Trophoblast cell (in vitro differentiated cells and primary cell): ENCODE measurements around the gene NCK2.

Experiments
- DNase-seq, 2 donors: peaks; one replicate each; pipeline ENCODE4 v3.0.0-alpha.2; 2016
- H2AFZ ChIP-seq: 2 replicates; pipeline ENCODE4 v1.6.1; 2013; ENCODE audit warnings: low read length, moderate library complexity, mild to moderate bottlenecking; ENCODE audit not compliant: insufficient read depth, poor library complexity
- H2AK5ac ChIP-seq: 2 replicates; pipeline ENCODE4 v1.6.1; 2013; ENCODE audit warnings: mild to moderate bottlenecking, low read length
- H2BK120ac ChIP-seq: 2 replicates; pipeline ENCODE4 v1.6.1; 2013; ENCODE audit warnings: low read length, mild to moderate bottlenecking, moderate library complexity; ENCODE audit not compliant: insufficient read depth, poor library complexity
- H2BK12ac ChIP-seq: 2 replicates; pipeline ENCODE4 v1.6.1; 2013; ENCODE audit warnings: mild to moderate bottlenecking, low read length, moderate library complexity
- H2BK5ac ChIP-seq: 2 replicates; pipeline ENCODE4 v1.6.1; 2013; ENCODE audit warnings: low read length, low read depth, moderate library complexity, mild to moderate bottlenecking; ENCODE audit not compliant: poor library complexity
- H3K14ac ChIP-seq: 2 replicates; pipeline ENCODE4 v1.6.1; 2013; ENCODE audit warnings: mild to moderate bottlenecking, low read length
- H3K18ac ChIP-seq: 2 replicates; pipeline ENCODE4 v1.6.1; 2013; ENCODE audit warnings: mild to moderate bottlenecking, low read length
- H3K23ac ChIP-seq: 2 replicates; pipeline ENCODE4 v1.6.1; 2013; ENCODE audit warnings: low read length
- H3K27ac ChIP-seq: 2 replicates; pipeline ENCODE4 v1.5.1; 2013; ENCODE audit warnings: low read depth, mild to moderate bottlenecking, inconsistent platforms, low read length, moderate library complexity
- H3K27me3 ChIP-seq: 2 replicates; pipeline ENCODE4 v1.6.1; 2013; ENCODE audit warnings: inconsistent platforms, mild to moderate bottlenecking, low read length, moderate library complexity; ENCODE audit not compliant: insufficient read depth
- H3K36me3 ChIP-seq, 2 experiments: 1 replicate in 1 of 2; 2 replicates in 1 of 2; pipeline ENCODE4 v1.6.1; 2013; ENCODE audit warnings: low read length in 2 of 2, mild to moderate bottlenecking in 2 of 2, moderate library complexity in 1 of 2; ENCODE audit not compliant: insufficient read depth in 2 of 2, control insufficient read depth in 1 of 2
- H3K4ac ChIP-seq: 2 replicates; pipeline ENCODE4 v1.6.1; 2013; ENCODE audit warnings: low read depth, mild to moderate bottlenecking, low read length, moderate library complexity
- H3K4me1 ChIP-seq, 2 experiments: 1 replicate in 1 of 2; 2 replicates in 1 of 2; pipeline ENCODE4 v1.6.1; 2013; ENCODE audit warnings: low read length in 2 of 2, mild to moderate bottlenecking in 2 of 2, moderate library complexity in 1 of 2; ENCODE audit not compliant: insufficient read depth in 2 of 2, control insufficient read depth in 1 of 2
- H3K4me2 ChIP-seq: 2 replicates; pipeline ENCODE4 v1.6.1; 2013; ENCODE audit warnings: inconsistent platforms, mild to moderate bottlenecking, low read length, moderate library complexity
- H3K4me3 ChIP-seq: 2 replicates; pipeline ENCODE4 v1.5.1; 2013; ENCODE audit warnings: mild to moderate bottlenecking, low read depth, low read length, inconsistent platforms
- H3K79me1 ChIP-seq: one replicate; pipeline ENCODE4 v1.6.1; 2013; ENCODE audit warnings: low read length
- H3K79me2 ChIP-seq: 2 replicates; pipeline ENCODE4 v1.6.1; 2013; ENCODE audit warnings: low read length, mild to moderate bottlenecking; ENCODE audit not compliant: control insufficient read depth, insufficient read depth, poor library complexity
- H3K9ac ChIP-seq: 2 replicates; pipeline ENCODE4 v1.6.1; 2013; ENCODE audit warnings: mild to moderate bottlenecking, low read length
- H3K9me3 ChIP-seq: 2 replicates; pipeline ENCODE4 v1.6.1; 2013; ENCODE audit warnings: low read depth, mild to moderate bottlenecking, control low read depth, inconsistent platforms, low read length; ENCODE audit not compliant: insufficient read depth
- H4K12ac ChIP-seq: 2 replicates; pipeline ENCODE4 v1.6.1; 2013; ENCODE audit warnings: low read depth, mild to moderate bottlenecking, low read length, moderate library complexity
- H4K8ac ChIP-seq: 2 replicates; pipeline ENCODE4 v1.6.1; 2013; ENCODE audit warnings: low read depth, mild to moderate bottlenecking, low read length, moderate library complexity
- H4K91ac ChIP-seq: one replicate; pipeline ENCODE4 v1.6.1; 2013; ENCODE audit warnings: low read depth, mild to moderate bottlenecking, low read length, moderate library complexity
- WGBS: extraction: QIAGEN DNeasy Blood & Tissue Kit; methylation state at CpG from one replicate; pipeline ENCODE4 v1.1.7; 2013; ENCODE audit warnings: missing lambda C conversion rate; ENCODE audit not compliant: insufficient read length, insufficient coverage; ENCODE audit errors: extremely low coverage; 5-methylcytosine and 5-hydroxymethylcytosine counted together

Gene NCK2

GRCh38 chr2:105907184-105907583 is 162.5 kb downstream of the NCK2 start:
- Histone ChIP-seq H3K36me3 (no peaks in the 10 kb centered on the region), H2AFZ (no peak overlapping the region), H3K14ac (no peak overlapping the region), H3K4ac (no peak overlapping the region), H3K4me3 (no peak overlapping the region), H3K79me1 (no peaks in the 10 kb centered on the region), H3K9ac (no peak overlapping the region), H3K27ac (no peak overlapping the region), H3K79me2 (no peaks in the 10 kb centered on the region), H2BK12ac (no peak overlapping the region), H3K9me3 (no peaks in the 10 kb centered on the region), H2AK5ac (no peak overlapping the region), H2BK5ac (no peak overlapping the region), H4K91ac (no peak overlapping the region), H3K18ac (no peak overlapping the region), H4K8ac (no peak overlapping the region), H3K23ac (no peak overlapping the region), H2BK120ac (no peak overlapping the region), H3K4me2 (no peak overlapping the region), H4K12ac (no peak overlapping the region), H3K27me3 (no peaks in the 10 kb centered on the region), H3K4me1 (no peaks in the 10 kb centered on the region)
- no peak for DNase-seq
- no CpG with 5 or more reads among the region's 4 CpGs for WGBS

- Histone ChIP-seq H4K91ac (no peak overlapping the region), H3K14ac (no peak overlapping the region), H2BK12ac (no peak overlapping the region), H3K27me3 (no peaks in the 10 kb centered on the region), H3K27ac (no peak overlapping the region), H3K36me3 (no peaks in the 10 kb centered on the region), H3K4me3 (no peak overlapping the region), H3K4ac (no peak overlapping the region), H2AFZ (no peak overlapping the region), H3K4me2 (no peak overlapping the region), H4K8ac (no peak overlapping the region), H3K9ac (no peak overlapping the region), H3K4me1 (no peaks in the 10 kb centered on the region), H3K79me1 (no peaks in the 10 kb centered on the region), H2BK120ac (no peak overlapping the region), H3K23ac (no peak overlapping the region), H2BK5ac (no peak overlapping the region), H3K9me3 (peaks cover 2% of the 10 kb centered on the region), H2AK5ac (no peak overlapping the region), H3K79me2 (no peaks in the 10 kb centered on the region), H4K12ac (no peak overlapping the region), H3K18ac (no peak overlapping the region)
- no peak for DNase-seq
- no CpG with 5 or more reads among the region's 4 CpGs for WGBS
Observed at GRCh38 chr2:105909215-105909614, 164.5 kb downstream of the NCK2 start.

- H2AK5ac ChIP-seq, result no peak overlapping the region
- H3K23ac ChIP-seq, result no peak overlapping the region
- H3K9me3 ChIP-seq, result peaks cover 2% of the 10 kb centered on the region
- H4K91ac ChIP-seq, result no peak overlapping the region
- H2BK12ac ChIP-seq, result no peak overlapping the region
- no peak overlapping the region for H4K8ac ChIP-seq
- H3K36me3 ChIP-seq, result no peaks in the 10 kb centered on the region
- H2BK120ac ChIP-seq, result no peak overlapping the region
- no peak overlapping the region for H3K9ac ChIP-seq
- H3K4me3 ChIP-seq, result no peak overlapping the region
- H3K4ac ChIP-seq, result no peak overlapping the region
- H2BK5ac ChIP-seq, result no peak overlapping the region
- no peak overlapping the region for H2AFZ ChIP-seq
- no peaks in the 10 kb centered on the region for H3K27me3 ChIP-seq
- no peaks in the 10 kb centered on the region for H3K79me1 ChIP-seq
- DNase-seq, result no peak
- no peak overlapping the region for H3K14ac ChIP-seq
- H3K18ac ChIP-seq, result no peak overlapping the region
- H4K12ac ChIP-seq, result no peak overlapping the region
- no CpG with 5 or more reads among the region's 13 CpGs for WGBS
- H3K79me2 ChIP-seq, result no peaks in the 10 kb centered on the region
- no peaks in the 10 kb centered on the region for H3K4me1 ChIP-seq
- H3K27ac ChIP-seq, result no peak overlapping the region
- no peak overlapping the region for H3K4me2 ChIP-seq
Observed at GRCh38 chr2:105910497-105911238, 166.0 kb downstream of the NCK2 start.

- H2BK5ac ChIP-seq, result no peak overlapping the region
- no peaks in the 10 kb centered on the region for H3K79me1 ChIP-seq
- no peaks in the 10 kb centered on the region for H3K27me3 ChIP-seq
- DNase-seq, result no peak
- no CpG with 5 or more reads among the region's 3 CpGs for WGBS
- H4K8ac ChIP-seq, result no peak overlapping the region
- H3K4me1 ChIP-seq, result no peaks in the 10 kb centered on the region
- no peak overlapping the region for H4K91ac ChIP-seq
- H3K36me3 ChIP-seq, result no peaks in the 10 kb centered on the region
- no peak overlapping the region for H3K14ac ChIP-seq
- H3K18ac ChIP-seq, result no peak overlapping the region
- no peak overlapping the region for H3K4me2 ChIP-seq
- H2AFZ ChIP-seq, result no peak overlapping the region
- no peak overlapping the region for H3K9ac ChIP-seq
- no peak overlapping the region for H2AK5ac ChIP-seq
- no peak overlapping the region for H4K12ac ChIP-seq
- H2BK12ac ChIP-seq, result no peak overlapping the region
- H3K9me3 ChIP-seq, result peaks cover 2% of the 10 kb centered on the region
- no peak overlapping the region for H3K4me3 ChIP-seq
- H2BK120ac ChIP-seq, result no peak overlapping the region
- H3K79me2 ChIP-seq, result no peaks in the 10 kb centered on the region
- H3K23ac ChIP-seq, result no peak overlapping the region
- no peak overlapping the region for H3K27ac ChIP-seq
- no peak overlapping the region for H3K4ac ChIP-seq
Observed at GRCh38 chr2:105911425-105911824, 166.7 kb downstream of the NCK2 start.
